Neural cell (in vitro differentiated cells): ENCODE measurements around the gene ARHGEF17. TPM values are rescaled to one million over a fixed set of nuclear protein-coding genes. Genes with fewer than 3 reads are reported as not detected.

Source experiments
- H2AFZ ChIP-seq: fragments of 200-600, 300-800 bp; sonication (generic), shearing (Covaris generic); 2 replicates; pipeline ENCODE4 v1.6.0; 2014; ENCODE audit warnings: low read depth, mild to moderate bottlenecking, antibody characterized with exemption, low read length, moderate library complexity
- H3F3A ChIP-seq: fragments of 200-600 bp; shearing (Covaris generic); 2 replicates; pipeline ENCODE4 v1.6.1; 2016; ENCODE audit warnings: mild to moderate bottlenecking, moderate library complexity, mixed read lengths, antibody characterized with exemption, low read length; ENCODE audit not compliant: insufficient read depth, poor library complexity, severe bottlenecking
- H3K27ac ChIP-seq: fragments of 200-600, 300-800 bp; sonication (generic), shearing (Covaris generic); 2 replicates; pipeline ENCODE4 v1.5.1; 2014; ENCODE audit warnings: mild to moderate bottlenecking, low read length, moderate library complexity
- H3K27me3 ChIP-seq: fragments of 300-800, 200-600 bp; sonication (generic), shearing (Covaris generic); 2 replicates; pipeline ENCODE4 v1.6.0; 2014; ENCODE audit warnings: mild to moderate bottlenecking, low read depth, low read length, moderate library complexity; ENCODE audit not compliant: insufficient read depth
- H3K36me3 ChIP-seq: fragments of 300-800, 200-600 bp; sonication (generic), shearing (Covaris generic); 2 replicates; pipeline ENCODE4 v1.5.1; 2014; ENCODE audit warnings: mild to moderate bottlenecking, antibody characterized with exemption, low read length, moderate library complexity; ENCODE audit not compliant: insufficient read depth
- H3K4me2 ChIP-seq: fragments of 300-800, 200-600 bp; sonication (generic), shearing (Covaris generic); 2 replicates; pipeline ENCODE4 v1.6.0; 2014; ENCODE audit warnings: mild to moderate bottlenecking, low read length
- H3K4me3 ChIP-seq: fragments of 300-800, 200-600 bp; sonication (generic), shearing (Covaris generic); 2 replicates; pipeline ENCODE4 v1.5.1; 2014; ENCODE audit warnings: mild to moderate bottlenecking, low read length, moderate library complexity
- H3K79me2 ChIP-seq: fragments of 200-600 bp; shearing (Covaris generic); replicated peaks from 2 replicates; pipeline ENCODE4 v1.6.0; 2014; ENCODE audit warnings: mild to moderate bottlenecking, low read length, moderate library complexity; ENCODE audit not compliant: insufficient read depth
- H3K9ac ChIP-seq: fragments of 300-800, 200-600 bp; sonication (generic), shearing (Covaris generic); 2 replicates; pipeline ENCODE4 v1.6.1; 2016; ENCODE audit warnings: mild to moderate bottlenecking, low read length, mixed read lengths
- H3K9me2 ChIP-seq: fragments of 200-600 bp; shearing (Covaris generic); 2 replicates; pipeline ENCODE4 v1.6.1; 2016; ENCODE audit warnings: mild to moderate bottlenecking, low read length, mixed read lengths; ENCODE audit not compliant: insufficient read depth
- H3K9me3 ChIP-seq: fragments of 200-600, 300-800 bp; sonication (generic), shearing (Covaris generic); 2 replicates; pipeline ENCODE4 v1.6.1; 2016; ENCODE audit warnings: mild to moderate bottlenecking, mixed run types, low read length, moderate library complexity, mixed read lengths
- H4K20me1 ChIP-seq: fragments of 200-600 bp; shearing (Covaris generic); 2 replicates; pipeline ENCODE4 v1.6.1; 2016; ENCODE audit warnings: mild to moderate bottlenecking, mixed run types; ENCODE audit not compliant: insufficient read depth
- CTCF ChIP-seq: fragments of 450-650 bp; IDR thresholded peaks from 2 replicates; pipeline ENCODE4 v1.5.1; 2014; ENCODE audit warnings: antibody characterized with exemption, mild to moderate bottlenecking, moderate library complexity; ENCODE audit not compliant: poor library complexity, severe bottlenecking
- EP300 ChIP-seq: fragments of 450-650 bp; conservative IDR thresholded peaks from 2 replicates; pipeline ENCODE4 v1.6.1; 2014; ENCODE audit warnings: antibody characterized with exemption, mild to moderate bottlenecking, moderate library complexity; ENCODE audit not compliant: poor library complexity, severe bottlenecking
- EZH2 ChIP-seq: fragments of 200-600, 300-800 bp; shearing (Covaris generic), sonication (generic); IDR thresholded peaks from 2 replicates; pipeline ENCODE4 v1.6.1; 2014; ENCODE audit warnings: antibody characterized with exemption, low read length, borderline replicate concordance, mild to moderate bottlenecking; ENCODE audit not compliant: insufficient read depth, poor library complexity, severe bottlenecking
- MXI1 ChIP-seq: fragments of 450-650 bp; conservative IDR thresholded peaks from 2 replicates; pipeline ENCODE4 v1.6.1; 2014; ENCODE audit warnings: antibody characterized with exemption, mild to moderate bottlenecking; ENCODE audit not compliant: poor library complexity, severe bottlenecking
- POLR2AphosphoS5 ChIP-seq: IDR thresholded peaks from 2 replicates; pipeline ENCODE4 v1.6.1; 2012
- RAD21 ChIP-seq: fragments of 450-650 bp; conservative IDR thresholded peaks from 2 replicates; pipeline ENCODE4 v1.6.1; 2014; ENCODE audit warnings: antibody characterized with exemption, mild to moderate bottlenecking, moderate library complexity
- REST ChIP-seq: IDR thresholded peaks from 2 replicates; pipeline ENCODE4 v1.6.1; 2012; ENCODE audit warnings: borderline replicate concordance
- SMC3 ChIP-seq: fragments of 450-650 bp; conservative IDR thresholded peaks from 2 replicates; pipeline ENCODE4 v1.6.1; 2014; ENCODE audit warnings: antibody characterized with exemption, mild to moderate bottlenecking, moderate library complexity; ENCODE audit not compliant: poor library complexity
- TAF1 ChIP-seq: IDR thresholded peaks from 2 replicates; pipeline ENCODE4 v1.6.1; 2012; ENCODE audit warnings: low read depth
- polyA plus RNA-seq: library from polyadenylated mRNA; depleted of rRNA; stranded (reverse); fragments of >200 nt; gene quantifications from 2 replicates; pipeline ENCODE4 v1.2.3, GENCODE V29; 2014

The ARHGEF17 gene
- polyA plus RNA-seq, 1 donor from 2014 or later: 7.9 TPM

GRCh38 chr11:73380331-73380730 is 72.3 kb downstream of the ARHGEF17 start:
- H3K9me3 ChIP-seq: no peaks in the 10 kb centered on the region
- no peak overlapping the region for H3K4me3 ChIP-seq
- H4K20me1 ChIP-seq: no peaks in the 10 kb centered on the region
- TF ChIP-seq MXI1: no peak
- no peak for TF ChIP-seq EZH2
- no peak for TF ChIP-seq RAD21
- no peak overlapping the region for H2AFZ ChIP-seq
- H3K36me3 ChIP-seq: no peaks in the 10 kb centered on the region
- H3F3A ChIP-seq: no peaks in the 10 kb centered on the region
- H3K79me2 ChIP-seq: no peaks in the 10 kb centered on the region
- H3K4me2 ChIP-seq: no peak overlapping the region
- no peaks in the 10 kb centered on the region for H3K9me2 ChIP-seq
- no peak overlapping the region for H3K9ac ChIP-seq
- H3K27me3 ChIP-seq: no peaks in the 10 kb centered on the region
- no peak overlapping the region for H3K27ac ChIP-seq

GRCh38 chr11:73380897-73381410 is 72.9 kb downstream of the ARHGEF17 start:
- Histone ChIP-seq H3K9ac (no peak overlapping the region), H3K36me3 (no peaks in the 10 kb centered on the region), H3K27me3 (no peaks in the 10 kb centered on the region), H4K20me1 (no peaks in the 10 kb centered on the region), H3K9me2 (no peaks in the 10 kb centered on the region), H3K79me2 (no peaks in the 10 kb centered on the region), H3K4me3 (no peak overlapping the region), H3K9me3 (no peaks in the 10 kb centered on the region), H3K27ac (no peak overlapping the region), H2AFZ (no peak overlapping the region), H3K4me2 (no peak overlapping the region), H3F3A (no peaks in the 10 kb centered on the region)
- TF ChIP-seq CTCF (no peak), SMC3 (no peak), REST (no peak), RAD21 (no peak), EZH2 (no peak), MXI1 (no peak), POLR2AphosphoS5 (no peak), EP300 (no peak), TAF1 (no peak)
